GM10266 (cell line): ENCODE results near the gene SNTA1.
A peak's percentile ranks its signal among the peaks of the same experiment; 100 is the strongest.
"Not testable (repeated sequence)": the region's sequence is repeated elsewhere in the genome, so short reads cannot be mapped to it uniquely, and the experiment has no call there.

Experiments
- DNase-seq: peaks from one replicate; pipeline ENCODE4 v3.0.0; 2012; ENCODE audit errors: extremely low spot score
- CTCF ChIP-seq: IDR thresholded peaks from 2 replicates; pipeline ENCODE4 v1.5.1; 2012; ENCODE audit warnings: mild to moderate bottlenecking, low read depth; ENCODE audit not compliant: control insufficient read depth, insufficient read depth; ENCODE audit errors: missing control alignments

Gene SNTA1

GRCh38 chr20:33444797-33445560, 1.4 kb upstream of the SNTA1 start:
- peak; percentile 54 for TF ChIP-seq CTCF
- DNase-seq: no peak

- DNase-seq: no peak
- TF ChIP-seq CTCF: no peak
These were observed 504 bp downstream of the SNTA1 start for GRCh38 chr20:33443006-33443511.

- DNase-seq: peak; percentile 37
These were observed 1.2 kb downstream of the SNTA1 start for GRCh38 chr20:33442136-33443005.

GRCh38 chr20:33441142-33441955, 2.2 kb downstream of the SNTA1 start:
- TF ChIP-seq CTCF: no peak
- DNase-seq: no peak

More at GRCh38 chr20:33442136-33443005, 1.2 kb downstream of the SNTA1 start:
- no peak for TF ChIP-seq CTCF

- DNase-seq: not testable (repeated sequence)
These were observed 3.0 kb downstream of the SNTA1 start for GRCh38 chr20:33440562-33440961.

- TF ChIP-seq CTCF: no peak
- no peak for DNase-seq
These were observed 5.1 kb downstream of the SNTA1 start for GRCh38 chr20:33438481-33438880.
